Kidney epithelial cell (primary cell): ENCODE data around the gene SHB. TPM values are rescaled to one million over a fixed set of nuclear protein-coding genes. Genes with fewer than 3 reads are reported as not detected.

Experiments
- DNase-seq: peaks from one replicate; pipeline ENCODE4 v3.0.0-alpha.2; 2010; ENCODE audit warnings: low read depth
- H3K27me3 ChIP-seq: 2 replicates; pipeline ENCODE4 v1.6.0; 2011; ENCODE audit warnings: low read length; ENCODE audit not compliant: control insufficient read depth, insufficient read depth
- H3K36me3 ChIP-seq: 2 replicates; pipeline ENCODE4 v1.5.1; 2011; ENCODE audit warnings: low read length; ENCODE audit not compliant: control insufficient read depth, insufficient read depth
- H3K4me3 ChIP-seq: 2 replicates; pipeline ENCODE4 v1.5.1; 2011; ENCODE audit warnings: low read depth, mild to moderate bottlenecking, control low read depth, low read length
- total RNA-seq: library from RNA; depleted of rRNA; stranded (reverse); fragments of >200 nt; gene quantifications from 2 replicates; pipeline ENCODE4 v1.2.3, GENCODE V29; 2015
- TF ChIP-seq, protein P1 (sequence below): IDR thresholded peaks from 2 replicates; pipeline ENCODE4 v1.5.1; 2011; ENCODE audit warnings: mild to moderate bottlenecking, moderate library complexity, low read length, control low read depth, inconsistent platforms; ENCODE audit not compliant: insufficient read depth, poor library complexity, severe bottlenecking

The SHB gene
- total RNA-seq, 1 donor from 2014 or later = 39.1 TPM

DNA sequence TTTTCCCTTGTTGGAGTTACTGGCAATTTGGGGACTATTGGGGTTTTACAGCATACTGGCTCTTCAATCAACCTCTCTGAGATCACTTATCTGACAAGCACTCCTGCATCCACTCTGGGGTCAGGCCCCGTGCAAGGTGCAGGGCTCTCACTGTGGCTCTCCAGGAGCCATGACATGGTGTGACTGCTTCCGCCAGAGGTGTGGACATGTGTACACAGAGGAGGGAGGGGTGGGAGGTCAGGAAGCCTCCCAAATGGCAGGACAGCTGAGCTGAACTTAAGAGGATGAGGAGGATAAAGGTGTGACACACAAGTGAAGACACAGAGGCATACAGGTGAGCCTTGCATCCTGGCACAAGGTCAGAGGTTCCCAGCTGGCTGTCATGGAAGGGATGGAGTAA is 24.3 kb downstream of the SHB start:
- no peaks in the 10 kb centered on the region for H3K36me3 ChIP-seq
- no peak for DNase-seq
- H3K4me3 ChIP-seq = no peak overlapping the region
- TF ChIP-seq, protein P1, sequence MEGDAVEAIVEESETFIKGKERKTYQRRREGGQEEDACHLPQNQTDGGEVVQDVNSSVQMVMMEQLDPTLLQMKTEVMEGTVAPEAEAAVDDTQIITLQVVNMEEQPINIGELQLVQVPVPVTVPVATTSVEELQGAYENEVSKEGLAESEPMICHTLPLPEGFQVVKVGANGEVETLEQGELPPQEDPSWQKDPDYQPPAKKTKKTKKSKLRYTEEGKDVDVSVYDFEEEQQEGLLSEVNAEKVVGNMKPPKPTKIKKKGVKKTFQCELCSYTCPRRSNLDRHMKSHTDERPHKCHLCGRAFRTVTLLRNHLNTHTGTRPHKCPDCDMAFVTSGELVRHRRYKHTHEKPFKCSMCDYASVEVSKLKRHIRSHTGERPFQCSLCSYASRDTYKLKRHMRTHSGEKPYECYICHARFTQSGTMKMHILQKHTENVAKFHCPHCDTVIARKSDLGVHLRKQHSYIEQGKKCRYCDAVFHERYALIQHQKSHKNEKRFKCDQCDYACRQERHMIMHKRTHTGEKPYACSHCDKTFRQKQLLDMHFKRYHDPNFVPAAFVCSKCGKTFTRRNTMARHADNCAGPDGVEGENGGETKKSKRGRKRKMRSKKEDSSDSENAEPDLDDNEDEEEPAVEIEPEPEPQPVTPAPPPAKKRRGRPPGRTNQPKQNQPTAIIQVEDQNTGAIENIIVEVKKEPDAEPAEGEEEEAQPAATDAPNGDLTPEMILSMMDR = no peak
- H3K27me3 ChIP-seq = no peaks in the 10 kb centered on the region

DNA sequence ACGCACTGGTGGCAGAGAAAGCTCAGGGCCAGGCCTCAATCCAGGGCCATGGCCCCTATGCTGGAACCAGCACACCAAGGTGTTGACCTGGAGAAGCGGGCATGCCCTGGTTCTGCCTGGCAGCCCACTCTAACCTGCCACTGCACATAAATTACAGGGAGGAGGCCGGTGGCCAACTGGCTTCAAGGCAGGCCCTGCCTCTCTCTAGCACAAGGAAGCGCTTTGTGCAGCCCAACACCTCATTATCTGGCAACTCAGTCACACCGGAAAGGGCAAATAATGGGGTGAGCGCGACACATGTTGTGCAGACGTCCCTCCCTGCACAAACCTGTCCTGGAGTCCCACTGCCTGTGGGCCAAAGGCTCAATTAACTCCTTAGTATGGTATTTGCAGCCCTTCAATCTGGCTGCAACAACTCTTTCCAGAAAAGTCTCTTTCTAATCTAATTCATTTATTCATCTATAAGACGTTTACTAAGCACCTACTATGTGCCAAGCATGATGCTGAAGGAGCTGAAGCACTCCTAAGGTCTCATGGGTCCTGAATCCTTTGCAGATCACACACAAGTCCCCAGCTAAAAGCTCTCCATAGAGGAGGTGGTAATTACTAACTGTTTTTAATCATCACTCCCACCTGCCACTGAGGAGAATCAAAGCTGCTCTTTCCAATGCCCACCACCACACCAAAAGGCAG is 24.9 kb downstream of the SHB start:
- H3K4me3 ChIP-seq = no peak overlapping the region

DNA sequence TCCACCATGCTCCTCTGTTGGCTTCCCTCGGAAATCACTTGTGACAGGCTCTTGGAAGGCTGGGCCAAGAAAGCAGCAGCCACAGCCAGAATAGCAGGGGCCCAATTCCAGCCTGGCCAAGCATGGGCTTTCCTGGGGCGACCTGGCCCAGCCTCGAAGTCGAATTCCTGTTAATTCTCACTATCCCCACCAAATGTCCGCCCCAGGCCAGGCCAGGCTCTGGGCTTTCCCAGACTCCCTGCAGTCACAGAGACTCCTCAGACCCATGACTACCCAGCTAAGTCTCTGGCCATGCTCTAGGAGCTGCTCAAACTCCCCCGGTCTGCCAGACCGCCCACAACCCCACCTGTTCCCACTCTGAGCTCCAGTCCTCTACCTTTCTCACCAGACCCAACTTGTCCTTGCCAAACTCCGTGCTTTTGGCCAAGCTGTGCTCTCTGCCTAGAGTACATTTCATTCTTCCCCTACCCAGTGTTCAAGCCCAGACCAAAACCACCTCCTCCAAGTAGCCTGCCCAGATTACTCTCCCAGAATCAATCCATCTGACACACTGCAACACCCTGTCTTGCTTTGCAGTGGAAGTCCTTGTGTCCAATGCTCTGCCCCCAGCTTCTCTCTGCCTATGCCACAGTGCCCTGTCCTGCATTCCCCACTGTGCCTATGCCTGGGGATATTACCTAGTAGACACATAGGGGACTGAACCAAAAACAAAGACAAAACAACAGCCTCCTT is 26.2 kb downstream of the SHB start:
- H3K27me3 ChIP-seq = no peaks in the 10 kb centered on the region
- H3K36me3 ChIP-seq = no peaks in the 10 kb centered on the region
- H3K4me3 ChIP-seq = no peak overlapping the region
- TF ChIP-seq, protein P1 = no peak
- no peak for DNase-seq

More for the DNA sequence above, 24.9 kb downstream of the SHB start:
- Histone ChIP-seq H3K36me3 (no peaks in the 10 kb centered on the region), H3K27me3 (no peaks in the 10 kb centered on the region)
- DNase-seq = no peak
- TF ChIP-seq, protein P1 = no peak

DNA sequence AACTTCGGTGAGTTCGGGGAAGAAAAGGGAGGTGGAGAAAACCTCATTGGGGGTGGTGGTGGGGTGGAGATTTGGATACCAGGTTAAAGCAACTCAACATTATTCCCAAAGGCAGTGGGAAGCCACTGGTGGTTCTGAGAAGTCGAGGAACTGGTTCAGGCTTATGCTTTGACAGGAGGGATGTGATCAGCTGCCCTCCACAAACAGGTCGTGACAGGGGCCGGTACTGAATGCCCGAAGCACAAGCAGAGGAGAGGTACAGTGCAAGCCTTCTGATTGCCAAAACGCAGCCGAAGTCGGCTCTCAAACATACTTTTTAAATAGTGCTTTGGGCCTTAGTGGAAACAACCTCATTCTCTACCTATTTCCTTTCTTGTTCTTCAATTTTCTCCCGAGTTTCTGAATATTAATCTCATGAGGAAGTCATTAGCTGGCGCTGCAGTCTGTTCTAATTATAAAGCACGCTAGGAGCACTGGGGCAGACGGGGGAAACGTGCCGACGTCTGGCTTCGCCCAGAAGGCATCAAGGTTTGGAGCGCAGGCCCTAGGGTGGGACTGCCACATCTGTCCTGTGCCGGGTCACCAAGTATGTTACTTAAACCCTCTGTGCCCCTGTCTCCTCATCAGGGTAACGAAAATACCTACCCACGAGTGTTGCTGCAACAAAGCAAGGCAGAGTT is 27.3 kb downstream of the SHB start:
- TF ChIP-seq, protein P1 = no peak
- H3K4me3 ChIP-seq = no peak overlapping the region
- DNase-seq = no peak
- no peaks in the 10 kb centered on the region for H3K27me3 ChIP-seq
- no peaks in the 10 kb centered on the region for H3K36me3 ChIP-seq

DNA sequence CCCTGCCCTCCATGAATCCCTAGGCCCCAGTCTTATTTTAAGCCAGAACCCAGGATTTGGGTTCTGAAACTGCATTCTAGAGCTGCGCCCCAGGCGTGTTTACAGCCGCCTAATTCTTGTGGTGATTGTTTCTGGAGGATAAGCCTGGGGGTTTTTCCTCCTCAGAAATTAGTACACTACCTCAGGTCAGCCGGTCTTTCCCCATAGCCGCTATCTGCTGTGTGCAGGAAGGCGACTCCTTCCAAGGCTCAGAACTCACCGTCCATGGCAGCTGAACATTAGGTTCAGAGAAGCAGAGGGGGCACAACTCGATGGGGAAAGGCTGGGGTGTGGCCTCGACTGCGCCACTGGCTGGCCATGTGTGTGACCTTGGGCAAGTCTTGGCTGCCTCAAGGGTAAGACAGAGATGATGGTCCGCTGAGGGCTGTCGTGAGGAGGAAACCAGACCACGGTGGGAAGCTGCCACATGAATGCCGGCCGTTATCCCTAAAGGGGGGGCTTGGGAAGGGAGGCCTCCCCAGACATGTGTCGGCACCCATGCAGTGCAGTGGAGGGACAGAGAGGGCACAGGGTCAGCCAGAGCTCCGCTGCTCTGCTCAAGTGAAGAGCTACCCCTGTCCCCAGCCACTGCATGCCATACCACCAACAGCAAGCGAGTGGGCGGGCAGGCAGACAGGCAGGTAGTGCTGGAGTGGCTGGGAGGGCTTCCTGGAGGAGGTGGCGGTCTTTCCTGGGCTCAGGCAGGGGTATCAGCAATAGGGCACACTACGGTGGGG is 28.9 kb downstream of the SHB start:
- H3K27me3 ChIP-seq = no peaks in the 10 kb centered on the region
- DNase-seq = no peak
- H3K4me3 ChIP-seq = no peak overlapping the region
- H3K36me3 ChIP-seq = no peaks in the 10 kb centered on the region
- TF ChIP-seq, protein P1 = no peak
